Astrocyte (in vitro differentiated cells and primary cell): ENCODE results near the gene NMNAT3.

ENCODE experiments used
- CTCF ChIP-seq: IDR thresholded peaks from 2 replicates; pipeline ENCODE4 v1.5.1; 2011; ENCODE audit warnings: low read depth, mild to moderate bottlenecking, inconsistent platforms, low read length, moderate library complexity; ENCODE audit not compliant: insufficient read depth
- EZH2 ChIP-seq: IDR thresholded peaks from 2 replicates; pipeline ENCODE4 v1.6.1; 2012; ENCODE audit warnings: mild to moderate bottlenecking, low read length, inconsistent platforms; ENCODE audit not compliant: insufficient read depth

- TF ChIP-seq CTCF (no peak), EZH2 (no peak)
Observed at GRCh38 chr3:139546772-139547171, 131.0 kb downstream of the NMNAT3 start.
